ENCODE data around the gene USF3. TPM values are rescaled to one million over a fixed set of nuclear protein-coding genes. Genes with fewer than 3 reads are reported as not detected.

USF3 gene
- total and polyA plus RNA-seq, 4 donors, result 5.2 to 21.3 (median 9.8) TPM

DNA sequence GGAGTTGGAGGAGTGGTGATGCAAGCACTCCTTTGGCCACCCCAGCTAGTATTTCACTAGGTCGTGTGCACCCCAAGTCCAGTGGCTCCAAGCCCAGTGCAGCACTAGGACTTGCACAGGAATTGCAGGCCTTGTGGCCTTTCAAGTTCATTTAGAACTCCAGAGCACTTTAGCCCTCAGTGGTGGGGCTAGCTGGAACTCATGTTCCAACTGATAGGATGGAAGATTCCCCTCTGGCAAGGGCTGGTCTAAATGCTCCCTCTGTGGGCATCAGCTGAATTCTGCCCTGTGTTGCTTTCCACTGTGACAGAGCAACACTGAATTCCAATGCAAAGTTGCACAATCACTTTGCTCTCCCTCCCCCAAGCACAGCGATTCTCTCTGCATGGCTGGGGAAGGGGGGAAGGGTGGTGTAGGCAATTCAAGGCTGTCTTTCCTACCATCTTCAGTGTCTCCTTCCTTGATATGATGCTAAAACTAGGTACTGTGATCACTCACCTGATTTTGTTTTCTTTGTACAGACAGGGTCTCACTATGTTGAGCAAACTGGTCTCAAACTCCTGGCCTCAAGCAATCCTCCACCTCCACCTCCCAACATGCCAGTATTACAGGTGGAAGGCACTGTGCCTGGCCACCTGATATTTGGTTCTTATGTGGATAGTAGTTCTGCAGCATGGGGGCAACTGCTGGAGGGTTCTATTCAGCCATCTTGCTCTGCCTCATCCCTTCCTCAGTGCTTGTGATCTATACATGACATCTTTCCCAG, 10.3 kb downstream of the USF3 start:
- DNase-seq (peak in 1 of 3 donors; percentile 43), ATAC-seq (ENCODE audit: insufficient read depth, low FRiP score) (peak; percentile 47)
- Histone ChIP-seq H3K27me3 (ENCODE audit: control insufficient read depth in 3 of 3, insufficient read depth in 3 of 3, low read length in 2 of 3) (no peaks in the 10 kb centered on the region), H3K9ac (ENCODE audit: insufficient read depth in 1 of 2, low read length in 2 of 2) (no peak overlapping the region), H3K36me3 (ENCODE audit: control insufficient read depth in 4 of 4, insufficient read depth in 4 of 4, low read length in 4 of 4) (peaks cover 0 to 3% (median under 1%) of the 10 kb centered on the region in 4 donors), H3K4me3 (no peak overlapping the region), H3K9me3 (ENCODE audit: control insufficient read depth in 4 of 4, insufficient read depth in 3 of 4, low read length in 3 of 4) (peaks cover 0 to 7% (median 0%) of the 10 kb centered on the region in 4 donors), H3K27ac (ENCODE audit: low read depth in 1 of 2, low read length in 1 of 2) (no peak overlapping the region), H3K4me1 (ENCODE audit: control insufficient read depth in 5 of 5, insufficient read depth in 5 of 5, low read length in 5 of 5) (peaks cover 0 to 7% (median 0%) of the 10 kb centered on the region in 5 donors)
- 53% methylated on average over 2 of the region's 2 CpGs for WGBS, 2 donors
- TF ChIP-seq, protein P1, sequence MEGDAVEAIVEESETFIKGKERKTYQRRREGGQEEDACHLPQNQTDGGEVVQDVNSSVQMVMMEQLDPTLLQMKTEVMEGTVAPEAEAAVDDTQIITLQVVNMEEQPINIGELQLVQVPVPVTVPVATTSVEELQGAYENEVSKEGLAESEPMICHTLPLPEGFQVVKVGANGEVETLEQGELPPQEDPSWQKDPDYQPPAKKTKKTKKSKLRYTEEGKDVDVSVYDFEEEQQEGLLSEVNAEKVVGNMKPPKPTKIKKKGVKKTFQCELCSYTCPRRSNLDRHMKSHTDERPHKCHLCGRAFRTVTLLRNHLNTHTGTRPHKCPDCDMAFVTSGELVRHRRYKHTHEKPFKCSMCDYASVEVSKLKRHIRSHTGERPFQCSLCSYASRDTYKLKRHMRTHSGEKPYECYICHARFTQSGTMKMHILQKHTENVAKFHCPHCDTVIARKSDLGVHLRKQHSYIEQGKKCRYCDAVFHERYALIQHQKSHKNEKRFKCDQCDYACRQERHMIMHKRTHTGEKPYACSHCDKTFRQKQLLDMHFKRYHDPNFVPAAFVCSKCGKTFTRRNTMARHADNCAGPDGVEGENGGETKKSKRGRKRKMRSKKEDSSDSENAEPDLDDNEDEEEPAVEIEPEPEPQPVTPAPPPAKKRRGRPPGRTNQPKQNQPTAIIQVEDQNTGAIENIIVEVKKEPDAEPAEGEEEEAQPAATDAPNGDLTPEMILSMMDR (IDR thresholded peaks at IDR 0.05; ENCODE audit: control extremely low read depth, extremely low read depth), result no peak

DNA sequence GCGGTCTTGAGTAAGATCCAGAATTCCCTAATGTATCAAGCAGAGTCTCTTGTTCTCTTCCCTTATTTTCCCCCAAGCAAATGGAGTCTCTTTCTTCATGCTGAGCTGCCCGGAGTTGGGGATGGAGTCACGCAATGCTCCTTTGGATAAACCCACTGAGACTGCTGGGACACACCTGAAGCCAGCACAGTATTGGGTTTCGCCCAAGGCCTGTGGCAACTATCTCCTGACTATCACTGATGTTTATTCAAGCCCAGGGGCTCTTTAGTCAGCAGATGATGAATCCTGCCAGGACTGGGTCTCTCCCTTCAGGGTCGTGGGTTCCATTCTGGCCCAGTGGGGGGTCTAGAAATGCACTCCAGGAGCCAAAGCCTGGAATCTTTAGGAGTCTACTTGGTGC, 11.3 kb downstream of the USF3 start:
- DNase-seq, result no peak
- Histone ChIP-seq H3K9ac (ENCODE audit: insufficient read depth in 1 of 2, low read length in 2 of 2) (no peak overlapping the region), H3K27me3 (ENCODE audit: control insufficient read depth in 3 of 3, insufficient read depth in 3 of 3, low read length in 2 of 3) (no peaks in the 10 kb centered on the region), H3K9me3 (ENCODE audit: control insufficient read depth in 4 of 4, insufficient read depth in 3 of 4, low read length in 3 of 4) (peaks cover 0 to 7% (median 0%) of the 10 kb centered on the region in 4 donors), H3K4me1 (ENCODE audit: control insufficient read depth in 5 of 5, insufficient read depth in 5 of 5, low read length in 5 of 5) (peaks cover 0 to 7% (median 0%) of the 10 kb centered on the region in 5 donors), H3K4me3 (no peak overlapping the region), H3K27ac (ENCODE audit: low read depth in 1 of 2, low read length in 1 of 2) (no peak overlapping the region), H3K36me3 (ENCODE audit: control insufficient read depth in 4 of 4, insufficient read depth in 4 of 4, low read length in 4 of 4) (peaks cover 0 to 3% (median under 1%) of the 10 kb centered on the region in 4 donors)
- TF ChIP-seq, protein P1 (IDR thresholded peaks at IDR 0.05; ENCODE audit: control extremely low read depth, extremely low read depth), result no peak
- 91 to 97% methylated on average over 5 of the region's 5 CpGs for WGBS, 2 donors
- ATAC-seq (ENCODE audit: insufficient read depth, low FRiP score), result no peak

DNA sequence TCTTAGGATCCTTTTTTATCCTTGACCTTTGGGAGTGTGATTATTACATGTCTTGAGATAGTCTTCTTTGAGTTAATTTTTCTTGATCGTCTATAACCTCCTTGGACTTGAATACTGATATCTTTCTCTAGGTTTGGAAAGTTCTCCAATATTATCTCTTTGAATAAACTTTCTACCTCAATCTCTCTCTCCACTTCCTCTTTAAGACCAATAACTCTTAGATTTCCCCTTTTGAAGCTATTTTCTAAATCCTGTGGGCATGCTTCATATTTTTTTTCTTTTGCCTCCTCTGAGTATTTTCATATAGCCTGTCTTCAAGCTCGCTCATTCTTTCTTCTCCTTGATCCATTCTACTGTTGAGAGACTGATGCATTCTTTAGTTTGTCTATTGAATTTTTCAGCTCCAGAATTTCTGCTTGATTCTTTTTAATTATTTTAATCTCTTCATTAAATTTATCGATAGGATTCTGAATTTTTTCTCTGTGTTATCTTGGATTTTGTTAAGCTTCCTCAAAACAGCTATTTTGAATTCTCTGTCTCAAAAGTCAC, 12.1 kb downstream of the USF3 start:
- Histone ChIP-seq H3K36me3 (ENCODE audit: control insufficient read depth in 4 of 4, insufficient read depth in 4 of 4, low read length in 4 of 4) (peaks cover 0 to 3% (median under 1%) of the 10 kb centered on the region in 4 donors), H3K27me3 (ENCODE audit: control insufficient read depth in 3 of 3, insufficient read depth in 3 of 3, low read length in 2 of 3) (no peaks in the 10 kb centered on the region), H3K4me3 (no peak overlapping the region), H3K27ac (ENCODE audit: low read depth in 1 of 2, low read length in 1 of 2) (no peak overlapping the region), H3K4me1 (ENCODE audit: control insufficient read depth in 5 of 5, insufficient read depth in 5 of 5, low read length in 5 of 5) (peaks cover 0 to 7% (median 0%) of the 10 kb centered on the region in 5 donors), H3K9ac (ENCODE audit: insufficient read depth in 1 of 2, low read length in 2 of 2) (no peak overlapping the region), H3K9me3 (ENCODE audit: control insufficient read depth in 4 of 4, insufficient read depth in 3 of 4, low read length in 3 of 4) (peaks cover 0 to 7% (median 0%) of the 10 kb centered on the region in 4 donors)
- ATAC-seq (ENCODE audit: insufficient read depth, low FRiP score), result no peak
- DNase-seq, result no peak
- TF ChIP-seq, protein P1 (IDR thresholded peaks at IDR 0.05; ENCODE audit: control extremely low read depth, extremely low read depth), result no peak
- 95 to 96% methylated on average over 3 of the region's 3 CpGs for WGBS, 2 donors
